Measurements from ENCODE around the gene ELMOD1. TPM values are rescaled to one million over a fixed set of nuclear protein-coding genes. Genes with fewer than 3 reads are reported as not detected.

The ELMOD1 gene
- total and polyA plus RNA-seq, 2 of the 4 experiments (the other 2 are of a cell fraction): 0.18 to 0.29 TPM

- Histone ChIP-seq H2BK15ac (ENCODE audit: low read depth, low read length) (no peak within 1 kb of the TSS), H4K20me1 (ENCODE audit: insufficient read depth, low read length) (no peaks in the 10 kb centered on the region), H2AFZ (replicated peaks; ENCODE audit: low read length, poor library complexity) (no peak within 1 kb of the TSS), H3K4me1 (ENCODE audit: control insufficient read depth, insufficient read depth, low read length) (no peaks in the 10 kb centered on the region), H4K5ac (ENCODE audit: low read depth, low read length) (no peak within 1 kb of the TSS), H3K4me2 (ENCODE audit: low read depth, low read length) (no peak within 1 kb of the TSS), H3K79me1 (ENCODE audit: low read depth in 1 of 2, low read length in 2 of 2) (no peaks in the 10 kb centered on the region), H3K4me3 (ENCODE audit: insufficient read depth, low read depth, low read length) (no peak within 1 kb of the TSS), H3K9ac (ENCODE audit: low read depth, low read length) (no peak within 1 kb of the TSS), H3K4ac (ENCODE audit: low read depth, low read length) (no peak within 1 kb of the TSS), H3K23ac (ENCODE audit: low read depth, low read length) (no peak within 1 kb of the TSS), H4K91ac (ENCODE audit: insufficient read depth, low read depth, low read length) (no peak within 1 kb of the TSS), H3K14ac (replicated peaks; ENCODE audit: low read depth, low read length) (no peak within 1 kb of the TSS), H2BK120ac (ENCODE audit: low read depth, low read length) (no peak within 1 kb of the TSS), H3K36me3 (ENCODE audit: control insufficient read depth, insufficient read depth, low read length) (no peaks in the 10 kb centered on the region), H3K27me3 (ENCODE audit: control insufficient read depth, insufficient read depth, low read length) (peaks cover 8% of the 10 kb centered on the region), H3K27ac (ENCODE audit: insufficient read depth, low read length) (no peak within 1 kb of the TSS), H2BK20ac (ENCODE audit: low read depth, low read length) (no peak within 1 kb of the TSS), H2BK5ac (ENCODE audit: low read depth, low read length, poor library complexity, severe bottlenecking) (no peak within 1 kb of the TSS), H3K18ac (ENCODE audit: low read depth, low read length) (no peak within 1 kb of the TSS), H4K8ac (ENCODE audit: low read depth in 2 of 2, low read length in 2 of 2) (no peak within 1 kb of the TSS), H3K56ac (ENCODE audit: extremely low read depth, insufficient read depth, low read length) (no peak within 1 kb of the TSS), H3K9me3 (ENCODE audit: control insufficient read depth, insufficient read depth, low read length) (no peaks in the 10 kb centered on the region), H2AK9ac (replicated peaks; ENCODE audit: low read depth, low read length, poor library complexity) (no peak within 1 kb of the TSS), H3K9me1 (ENCODE audit: insufficient read depth, low read length) (no peaks in the 10 kb centered on the region), H2AK5ac (ENCODE audit: low read depth, low read length) (no peak within 1 kb of the TSS)
- dilution Hi-C loops (cut with HindIII; ENCODE audit: low sequenced_read_pairs, unreplicated experiment): no loop called here
- TF ChIP-seq CHD1 (IDR thresholded peaks at IDR 0.05; ENCODE audit: low read depth, low read length) (no peak), RAD21 (IDR thresholded peaks at IDR 0.05; ENCODE audit: low read length) (no peak), POLR2A (IDR thresholded peaks at IDR 0.05; ENCODE audit: low read depth, low read length) (no peak), ELK1 (IDR thresholded peaks at IDR 0.05; ENCODE audit: borderline replicate concordance, low read depth, low read length) (no peak), MAZ (IDR thresholded peaks at IDR 0.05; ENCODE audit: borderline replicate concordance, low read depth, low read length) (no peak), MXI1 (IDR thresholded peaks at IDR 0.05; ENCODE audit: borderline replicate concordance, low read depth, low read length) (no peak), NFE2L2 (IDR thresholded peaks at IDR 0.05; ENCODE audit: low read depth, low read length) (no peak), CEBPB (IDR thresholded peaks at IDR 0.05; ENCODE audit: low read depth, low read length) (no peak), RCOR1 (IDR thresholded peaks at IDR 0.05; ENCODE audit: insufficient replicate concordance, low read length) (no peak), BHLHE40 (IDR thresholded peaks at IDR 0.05; ENCODE audit: low read depth, low read length) (no peak)
- TF ChIP-seq, protein P1, sequence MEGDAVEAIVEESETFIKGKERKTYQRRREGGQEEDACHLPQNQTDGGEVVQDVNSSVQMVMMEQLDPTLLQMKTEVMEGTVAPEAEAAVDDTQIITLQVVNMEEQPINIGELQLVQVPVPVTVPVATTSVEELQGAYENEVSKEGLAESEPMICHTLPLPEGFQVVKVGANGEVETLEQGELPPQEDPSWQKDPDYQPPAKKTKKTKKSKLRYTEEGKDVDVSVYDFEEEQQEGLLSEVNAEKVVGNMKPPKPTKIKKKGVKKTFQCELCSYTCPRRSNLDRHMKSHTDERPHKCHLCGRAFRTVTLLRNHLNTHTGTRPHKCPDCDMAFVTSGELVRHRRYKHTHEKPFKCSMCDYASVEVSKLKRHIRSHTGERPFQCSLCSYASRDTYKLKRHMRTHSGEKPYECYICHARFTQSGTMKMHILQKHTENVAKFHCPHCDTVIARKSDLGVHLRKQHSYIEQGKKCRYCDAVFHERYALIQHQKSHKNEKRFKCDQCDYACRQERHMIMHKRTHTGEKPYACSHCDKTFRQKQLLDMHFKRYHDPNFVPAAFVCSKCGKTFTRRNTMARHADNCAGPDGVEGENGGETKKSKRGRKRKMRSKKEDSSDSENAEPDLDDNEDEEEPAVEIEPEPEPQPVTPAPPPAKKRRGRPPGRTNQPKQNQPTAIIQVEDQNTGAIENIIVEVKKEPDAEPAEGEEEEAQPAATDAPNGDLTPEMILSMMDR (conservative IDR thresholded peaks at IDR 0.05; ENCODE audit: low read depth, low read length): no peak
- intact Hi-C loops (cut with micrococcal nuclease): no loop called here
- in situ Hi-C loops (cut with MboI; ENCODE audit: low sequenced_read_pairs): no loop called here
- no TSS peak for BruUV-seq (replicated peaks)
- DNase-seq (no peak), ATAC-seq (ENCODE audit: low read depth) (no peak)
- ChIA-PET POLR2A (ENCODE audit: unreplicated experiment) (no interaction called here), CTCF (interaction anchor here (0.7 kb wide), 1 partner anchor 14 kb away, joined by 3 read pairs; no protein-coding TSS in a partner anchor)
- no CpG with 5 or more reads among the region's 12 CpGs for WGBS, 2 experiments (ENCODE audit: extremely low coverage in 2 of 2, insufficient read length in 1 of 2)
Measured at GRCh38 chr11:107711861-107712755, 121.2 kb downstream of the ELMOD1 start, which contains the start of gene SLN. Gene SLN (minus strand): TSS chr11:107712056.
